ENCODE measurements around the gene MEGF11. TPM values are rescaled to one million over a fixed set of nuclear protein-coding genes. Genes with fewer than 3 reads are reported as not detected.
"Not testable (repeated sequence)": the region's sequence is repeated elsewhere in the genome, so short reads cannot be mapped to it uniquely, and the experiment has no call there.

MEGF11 gene
- total RNA-seq, 1 experiment from 2014 or later: 1.2 TPM

DNA sequence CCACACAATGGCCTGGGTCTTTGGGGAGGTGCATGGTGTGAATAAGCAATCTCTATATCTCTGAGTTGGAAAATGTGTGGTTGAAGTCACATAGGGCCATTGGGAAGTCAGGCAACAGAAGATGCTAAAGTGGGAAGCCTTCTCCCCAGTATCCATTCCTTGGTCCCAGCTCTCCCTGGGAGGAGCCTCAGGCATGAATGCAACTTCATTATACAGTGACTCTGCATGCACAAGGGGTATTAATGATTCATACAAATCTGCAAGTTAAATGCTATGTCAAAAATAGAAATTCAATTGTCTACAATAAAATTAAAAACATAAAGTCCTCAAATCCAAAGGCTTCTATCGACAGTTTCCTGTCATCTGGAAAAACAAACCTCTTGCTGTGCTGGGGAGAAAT lies 275.4 kb downstream of the MEGF11 start:
- Histone ChIP-seq H3K18ac (ENCODE audit: insufficient read length, low read depth, low read length) (no peak overlapping the region), H2BK20ac (ENCODE audit: low read depth, low read length, poor library complexity, severe bottlenecking) (no peak overlapping the region), H4K5ac (ENCODE audit: insufficient read length, low read depth, low read length) (no peak overlapping the region), H2AFZ (ENCODE audit: low read length) (no peak overlapping the region), H3K4me1 (ENCODE audit: insufficient read depth, low read length) (peaks cover 3% of the 10 kb centered on the region; the same call in 1 of the 2 replicates), H2BK12ac (ENCODE audit: insufficient read length, low read depth, low read length) (no peak overlapping the region), H3T11ph (ENCODE audit: low read length) (no peak overlapping the region), H2BK120ac (ENCODE audit: low read depth, low read length, poor library complexity, severe bottlenecking) (no peak overlapping the region), H3K14ac (ENCODE audit: insufficient read depth, low read length) (no peak overlapping the region), H2AK5ac (ENCODE audit: insufficient read length, low read length) (no peak overlapping the region), H2BK15ac (ENCODE audit: low read depth, low read length) (no peak overlapping the region), H3K79me2 (ENCODE audit: insufficient read depth, low read length) (no peaks in the 10 kb centered on the region), H4K20me1 (ENCODE audit: control insufficient read depth, insufficient read depth, insufficient read length) (no peaks in the 10 kb centered on the region), H3K56ac (ENCODE audit: insufficient read length, low read depth, low read length) (no peak overlapping the region), H3K27ac (ENCODE audit: insufficient read length, low read depth, low read length) (no peak overlapping the region), H3K4ac (ENCODE audit: low read depth, low read length) (no peak overlapping the region), H3K4me2 (ENCODE audit: insufficient read depth, insufficient read length, low read length) (no peak overlapping the region), H3K23me2 (ENCODE audit: insufficient read length, low read depth, low read length, poor library complexity, severe bottlenecking) (peaks cover 3% of the 10 kb centered on the region), H3K9ac (ENCODE audit: extremely low read depth, insufficient read length, low read length) (no peak overlapping the region), H4K91ac (ENCODE audit: insufficient read length, low read depth, low read length) (no peak overlapping the region), H3K27me3 (ENCODE audit: insufficient read depth, low read length) (no peaks in the 10 kb centered on the region), H3K9me3 (ENCODE audit: control insufficient read depth, low read depth, low read length) (no peaks in the 10 kb centered on the region), H3K23ac (ENCODE audit: insufficient read length, low read depth, low read length) (no peak overlapping the region), H3K79me1 (ENCODE audit: insufficient read depth, low read depth, low read length, poor library complexity, severe bottlenecking) (no peaks in the 10 kb centered on the region), H2BK5ac (ENCODE audit: insufficient read length, low read length) (no peak overlapping the region), H4K8ac (replicated peaks; ENCODE audit: insufficient read length, low read depth, low read length) (no peak overlapping the region)
- no peak for TF ChIP-seq CTCF (conservative IDR thresholded peaks at IDR 0.05)
- Mint-ChIP-seq H3K4me1 (peaks cover 20 to 44% of the 10 kb centered on the region in 2 experiments), H3K36me3 (ENCODE audit: insufficient read depth in 1 of 3, low read depth in 3 of 3) (no peaks in the 10 kb centered on the region), H3K27me3 (ENCODE audit: low read depth) (peaks cover 12% of the 10 kb centered on the region), H3K27ac (no peak overlapping the region; a peak in 1 of 7 replicates), H3K9me3 (no peaks in the 10 kb centered on the region), H3K4me3 (no peak overlapping the region)
- no peak for DNase-seq
- WGBS (ENCODE audit: extremely low coverage, insufficient read length, low lambda C conversion rate): no CpG with 5 or more reads among the region's 1 CpG

GRCh38 chr15:65976196-65976595 lies 277.4 kb downstream of the MEGF11 start:
- not testable (repeated sequence) for H3K9me3 ChIP-seq (ENCODE audit: control insufficient read depth, low read depth, low read length); H3K9ac ChIP-seq (ENCODE audit: extremely low read depth, insufficient read length, low read length); H3K4ac ChIP-seq (ENCODE audit: low read depth, low read length); H3K23ac ChIP-seq (ENCODE audit: insufficient read length, low read depth, low read length); H4K20me1 ChIP-seq (ENCODE audit: control insufficient read depth, insufficient read depth, insufficient read length); H3K23me2 ChIP-seq (ENCODE audit: insufficient read length, low read depth, low read length, poor library complexity, severe bottlenecking); H2AFZ ChIP-seq (ENCODE audit: low read length); H3K79me2 ChIP-seq (ENCODE audit: insufficient read depth, low read length); H2AK5ac ChIP-seq (ENCODE audit: insufficient read length, low read length); H3K4me1 ChIP-seq (ENCODE audit: insufficient read depth, low read length); H2BK12ac ChIP-seq (ENCODE audit: insufficient read length, low read depth, low read length); H3K4me2 ChIP-seq (ENCODE audit: insufficient read depth, insufficient read length, low read length); H2BK120ac ChIP-seq (ENCODE audit: low read depth, low read length, poor library complexity, severe bottlenecking); H3K27ac ChIP-seq (ENCODE audit: insufficient read length, low read depth, low read length); H4K5ac ChIP-seq (ENCODE audit: insufficient read length, low read depth, low read length); DNase-seq; H2BK5ac ChIP-seq (ENCODE audit: insufficient read length, low read length); H4K8ac ChIP-seq (replicated peaks; ENCODE audit: insufficient read length, low read depth, low read length); H3K27ac Mint-ChIP-seq; H3K56ac ChIP-seq (ENCODE audit: insufficient read length, low read depth, low read length); H3T11ph ChIP-seq (ENCODE audit: low read length); H4K91ac ChIP-seq (ENCODE audit: insufficient read length, low read depth, low read length); H3K27me3 ChIP-seq (ENCODE audit: insufficient read depth, low read length); H3K79me1 ChIP-seq (ENCODE audit: insufficient read depth, low read depth, low read length, poor library complexity, severe bottlenecking); H3K36me3 Mint-ChIP-seq (ENCODE audit: insufficient read depth in 1 of 3, low read depth in 3 of 3); H3K18ac ChIP-seq (ENCODE audit: insufficient read length, low read depth, low read length); H3K4me3 Mint-ChIP-seq; H3K14ac ChIP-seq (ENCODE audit: insufficient read depth, low read length); H2BK15ac ChIP-seq (ENCODE audit: low read depth, low read length); H3K9me3 Mint-ChIP-seq; H2BK20ac ChIP-seq (ENCODE audit: low read depth, low read length, poor library complexity, severe bottlenecking); H3K27me3 Mint-ChIP-seq (ENCODE audit: low read depth)
- H3K4me1 Mint-ChIP-seq: peaks cover 10 to 38% of the 10 kb centered on the region in 2 experiments
- no CpG with 5 or more reads among the region's 7 CpGs for WGBS (ENCODE audit: extremely low coverage, insufficient read length, low lambda C conversion rate)
